Stimulated activated CD4-positive, alpha-beta T cell treated with anti-CD3 and anti-CD28 coated beads, Interleukin-2, amount 100 ng/mL, for 4 hours (primary cell): ENCODE results near the gene TM4SF1.

Experiments used
- DNase-seq: peaks from one replicate; pipeline ENCODE4 v3.0.0-alpha.2; 2020; ENCODE audit warnings: low read depth

TM4SF1 gene

DNA sequence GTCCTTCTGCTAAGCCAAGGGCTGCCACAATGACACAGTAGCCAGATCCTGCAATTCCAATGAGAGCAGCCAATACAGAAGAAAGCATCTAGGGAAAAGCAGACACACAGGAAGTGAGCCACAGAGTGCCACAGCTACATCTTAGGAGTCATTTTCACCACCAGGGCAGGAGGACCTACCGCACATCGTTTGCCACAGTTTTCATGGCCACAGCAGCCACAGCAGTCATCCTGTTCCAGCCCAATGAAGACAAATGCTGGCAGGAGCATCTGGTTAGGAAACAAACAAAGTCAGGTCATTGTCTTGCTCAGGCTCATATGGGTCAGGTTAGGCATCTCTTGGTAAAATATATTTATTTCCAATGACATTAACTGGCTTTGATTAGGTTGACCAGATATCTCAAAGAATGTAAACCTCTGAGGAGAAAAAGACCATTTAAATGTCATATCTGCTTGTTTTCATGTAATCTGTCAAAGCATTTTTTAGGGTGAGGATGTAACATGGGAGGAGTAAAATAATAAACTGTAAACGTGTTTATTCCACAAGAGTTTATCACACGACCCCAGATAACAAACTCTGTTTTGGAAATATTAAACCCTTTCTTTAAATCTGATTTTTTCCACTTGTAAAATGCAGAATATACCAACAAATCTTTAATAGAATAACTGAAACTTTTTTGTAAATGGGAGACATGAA, 1.8 kb downstream of the TM4SF1 start:
- DNase-seq, result no peak

DNA sequence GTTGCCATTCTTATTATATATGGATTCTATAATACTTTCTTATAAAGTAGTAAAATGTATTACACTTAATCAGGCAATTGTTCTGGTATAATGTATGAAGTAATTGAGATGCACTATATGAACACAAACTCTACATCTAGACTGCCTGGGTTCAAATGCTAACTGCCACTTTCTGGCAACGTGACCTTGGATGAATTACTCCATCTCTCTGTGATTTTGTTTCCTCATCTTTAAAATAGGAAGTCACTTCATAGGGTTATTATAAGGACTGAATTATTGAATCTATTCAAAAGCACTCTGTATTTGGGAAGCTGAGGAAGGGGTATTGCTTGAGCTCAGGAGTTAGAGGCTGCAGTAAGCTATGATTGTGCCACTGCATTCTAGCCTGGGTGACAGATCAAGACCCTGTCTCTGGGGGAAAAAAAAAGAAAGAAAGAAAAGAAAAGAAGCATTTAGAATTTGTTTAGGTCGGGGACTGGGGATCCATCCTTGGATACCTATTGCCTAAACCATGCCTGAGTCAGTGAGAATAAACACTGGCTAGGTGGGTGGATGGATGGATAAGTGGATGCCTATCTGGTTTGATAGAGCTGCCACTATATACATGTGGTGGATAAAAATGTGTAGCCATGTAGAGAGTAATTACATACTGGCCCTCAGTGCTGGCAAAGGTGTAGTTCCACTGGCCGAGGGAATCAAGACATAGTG, 2.5 kb downstream of the TM4SF1 start:
- no peak for DNase-seq

DNA sequence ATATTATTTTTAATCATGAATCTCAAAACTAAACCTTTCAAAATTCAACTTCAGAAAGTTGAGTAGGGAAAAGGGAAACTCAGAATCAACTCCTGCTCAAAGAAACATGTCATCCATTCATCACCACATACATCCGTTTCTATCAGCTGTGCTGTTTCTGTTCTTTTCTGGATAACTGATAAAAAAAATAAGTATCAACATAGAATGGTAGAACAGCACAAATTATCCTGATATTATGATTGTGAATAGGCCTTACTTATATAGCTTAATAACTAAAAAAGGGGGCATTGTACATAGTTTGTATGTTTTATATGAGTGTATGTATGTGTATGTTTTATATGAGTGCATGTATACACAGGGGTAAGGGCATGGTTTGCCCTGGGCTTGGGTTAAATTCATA, 3.1 kb downstream of the TM4SF1 start:
- DNase-seq, result no peak

DNA sequence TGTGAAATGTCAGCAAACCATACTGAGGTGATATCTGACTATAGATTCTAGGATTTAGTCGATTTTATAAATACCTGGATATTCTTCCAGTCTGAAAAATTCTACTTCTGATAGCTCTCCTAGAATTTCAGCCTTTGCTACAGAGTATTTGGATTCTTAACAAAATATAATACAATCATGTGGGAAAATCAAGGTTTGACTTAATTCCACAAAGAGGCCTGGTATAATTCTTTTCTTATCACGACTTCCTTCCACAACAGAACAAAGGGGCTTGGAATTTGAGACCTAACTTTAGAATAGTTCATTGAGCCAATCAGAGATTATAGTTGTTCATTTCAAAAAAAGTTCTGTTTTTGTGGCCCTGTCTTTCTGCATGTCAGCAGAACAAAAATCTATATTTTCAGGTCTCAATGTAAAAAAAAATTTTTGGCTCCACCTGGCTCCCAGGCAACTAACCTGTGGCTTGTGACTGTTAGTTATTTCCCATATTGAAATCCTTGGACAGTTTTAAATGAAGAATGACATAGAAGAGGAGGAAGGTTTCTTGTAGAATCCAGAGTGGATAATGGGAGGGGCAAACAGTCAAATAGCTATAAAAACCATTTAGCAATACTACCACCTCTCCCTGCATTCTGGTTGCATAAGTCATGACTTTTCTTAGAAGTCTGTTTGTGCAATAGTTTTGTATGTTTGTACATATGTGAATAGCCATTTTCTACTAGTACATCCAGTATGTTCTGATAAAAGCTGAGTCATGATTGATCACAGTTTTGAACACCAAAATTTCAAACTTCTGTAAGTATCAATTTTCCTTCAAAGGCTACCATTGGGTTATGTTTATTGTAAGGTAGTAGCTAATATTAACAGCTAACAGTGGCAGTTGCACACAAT, 4.0 kb downstream of the TM4SF1 start:
- DNase-seq, result no peak

DNA sequence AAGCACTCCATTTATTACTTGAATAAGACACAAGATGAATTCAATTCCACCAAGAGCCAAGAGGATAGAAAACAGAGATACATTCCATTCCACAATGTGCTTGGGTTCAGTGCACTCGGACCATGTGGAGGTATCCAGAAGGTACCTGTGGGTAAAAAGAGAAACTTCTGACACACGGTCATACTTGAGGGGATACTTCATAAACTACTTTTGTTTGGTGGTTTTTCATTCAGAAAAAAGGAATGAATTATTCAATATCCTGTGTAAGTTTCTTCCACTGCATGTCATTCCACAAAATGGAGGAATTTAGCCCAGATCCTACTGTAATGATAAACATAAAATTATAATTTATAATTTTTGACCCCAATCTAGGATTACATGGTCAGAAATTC, 5.7 kb downstream of the TM4SF1 start:
- no peak for DNase-seq

DNA sequence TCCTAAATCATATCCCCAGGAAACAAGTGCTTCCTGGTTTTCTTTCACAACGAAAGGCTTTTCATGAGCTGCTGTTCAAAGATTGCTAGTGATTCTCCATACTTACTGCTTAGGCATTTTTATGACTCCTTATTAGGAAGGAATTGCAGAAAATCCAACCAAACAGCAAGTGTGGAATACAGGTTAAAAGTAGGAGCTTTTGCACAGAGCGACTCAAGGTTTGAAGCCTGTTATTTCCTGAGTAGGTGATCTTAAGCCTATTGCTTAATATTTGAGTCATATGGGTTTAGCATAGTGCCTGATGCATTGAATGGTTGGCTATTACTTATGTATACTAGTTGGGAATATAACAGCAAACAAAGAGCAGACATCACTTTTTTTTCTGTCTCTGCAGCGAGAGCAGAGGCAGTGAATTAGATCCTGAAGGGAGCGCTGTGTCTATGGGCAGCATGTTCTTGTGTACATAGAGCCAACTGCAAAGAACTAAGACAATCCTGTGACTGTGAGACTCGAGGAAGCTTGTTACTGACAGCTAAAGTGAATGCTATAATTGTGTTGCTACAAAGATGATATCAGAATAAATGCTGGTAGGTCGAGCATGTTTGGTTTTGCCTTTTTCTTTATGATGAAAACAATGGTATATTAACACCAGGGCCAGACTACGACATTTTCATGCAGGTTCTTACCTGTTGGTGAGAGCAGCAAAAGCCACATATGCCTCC, 6.3 kb downstream of the TM4SF1 start:
- no peak for DNase-seq

DNA sequence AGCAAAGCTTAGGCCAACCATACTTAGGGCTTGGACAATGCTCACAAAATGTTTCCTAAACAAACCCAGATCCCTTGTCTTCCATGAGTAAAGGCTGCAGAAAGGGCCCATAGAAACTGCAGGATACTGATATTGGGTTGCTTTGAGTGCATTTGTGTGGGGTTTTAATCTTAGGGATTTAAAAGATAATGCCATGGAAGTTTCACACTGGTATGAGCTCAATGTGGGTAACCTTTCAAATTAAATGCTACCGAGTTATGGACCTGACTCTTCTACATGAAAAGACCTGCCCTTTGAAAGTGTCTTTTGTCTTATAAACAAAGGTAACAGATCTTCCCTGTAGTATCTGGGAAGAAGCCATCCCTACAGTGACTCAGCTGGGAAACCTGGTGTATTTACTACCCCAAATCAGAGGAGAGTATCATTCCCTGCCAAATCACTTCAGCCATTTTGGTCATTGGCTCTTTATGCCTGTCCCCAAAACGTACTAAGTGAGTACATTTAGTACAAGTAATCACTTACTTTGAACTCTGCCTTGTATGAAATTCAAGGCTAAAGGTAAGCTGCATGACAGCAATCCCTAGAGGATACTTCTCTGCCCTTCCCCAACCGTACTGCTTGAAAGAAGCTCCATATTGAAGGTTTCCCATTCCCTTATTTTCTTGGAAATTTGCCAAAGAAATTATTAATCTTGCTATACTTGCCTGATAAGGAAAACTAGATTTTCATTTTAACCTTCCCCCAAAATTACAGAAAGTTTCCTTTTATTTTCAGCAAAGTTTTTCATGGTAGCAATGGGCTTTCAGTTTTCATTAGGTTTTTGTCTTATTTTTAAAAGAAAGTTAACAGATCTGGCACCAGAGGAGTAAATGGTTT, 7.2 kb downstream of the TM4SF1 start:
- no peak for DNase-seq

DNA sequence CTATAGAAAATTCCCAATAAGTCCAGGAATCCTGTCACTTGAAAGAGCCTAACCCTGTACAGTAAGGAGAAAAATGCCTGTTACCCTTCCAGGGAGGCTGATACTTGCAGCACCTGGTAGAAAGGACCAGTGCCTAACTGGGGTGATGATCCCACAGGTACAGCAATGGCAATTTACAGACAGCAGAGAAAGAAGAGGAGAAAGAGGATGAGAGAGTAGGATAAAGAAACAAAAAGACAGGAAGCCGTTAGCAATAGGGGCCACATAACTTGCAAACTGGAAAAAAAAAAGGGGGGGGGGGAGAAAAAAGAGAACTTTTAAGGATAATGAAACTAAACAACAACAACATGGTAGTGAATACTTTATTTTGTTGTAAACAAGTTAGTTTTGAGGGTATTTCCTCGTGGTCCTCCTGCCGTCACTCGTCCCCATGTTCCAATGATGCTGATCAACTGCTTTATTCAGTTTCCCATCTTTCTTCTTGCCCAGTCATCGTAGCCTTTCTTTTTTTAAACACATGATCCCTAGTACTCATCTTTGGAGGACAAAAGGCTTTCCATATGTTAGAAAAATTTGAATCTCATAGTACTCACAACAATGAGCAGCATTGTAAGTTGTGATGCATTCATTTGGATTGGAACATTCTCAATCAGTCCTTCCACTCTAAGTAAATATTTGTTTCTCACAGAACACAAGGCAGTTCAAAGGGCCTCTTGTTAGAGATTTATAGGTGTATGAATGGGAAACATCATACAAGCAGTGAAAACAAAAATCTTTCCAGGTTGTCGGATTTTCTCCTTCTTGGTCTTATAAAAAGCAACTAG, 8.6 kb downstream of the TM4SF1 start:
- DNase-seq, result no peak

DNA sequence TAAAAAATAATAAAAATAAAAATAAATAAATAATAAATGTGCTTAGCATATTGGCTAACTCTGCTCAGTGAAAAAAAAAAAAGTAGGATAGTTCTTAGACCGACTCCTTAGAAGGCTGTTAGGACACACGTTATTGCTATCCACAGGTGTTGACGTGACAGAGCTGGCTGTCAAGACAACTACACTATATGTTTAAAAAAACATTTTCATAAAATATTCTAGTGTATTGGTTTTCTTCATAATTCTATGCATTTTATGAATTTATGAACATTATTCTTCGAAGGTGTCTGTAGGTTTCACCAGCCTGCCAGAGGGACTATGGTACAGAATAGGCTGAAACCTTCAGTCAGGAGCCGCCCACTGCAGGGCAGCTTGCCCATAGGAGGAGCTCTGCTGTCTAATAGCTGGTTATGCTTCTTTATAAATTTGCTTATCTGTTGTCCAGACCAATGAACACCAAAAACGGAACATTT, 9.2 kb downstream of the TM4SF1 start:
- no peak for DNase-seq

DNA sequence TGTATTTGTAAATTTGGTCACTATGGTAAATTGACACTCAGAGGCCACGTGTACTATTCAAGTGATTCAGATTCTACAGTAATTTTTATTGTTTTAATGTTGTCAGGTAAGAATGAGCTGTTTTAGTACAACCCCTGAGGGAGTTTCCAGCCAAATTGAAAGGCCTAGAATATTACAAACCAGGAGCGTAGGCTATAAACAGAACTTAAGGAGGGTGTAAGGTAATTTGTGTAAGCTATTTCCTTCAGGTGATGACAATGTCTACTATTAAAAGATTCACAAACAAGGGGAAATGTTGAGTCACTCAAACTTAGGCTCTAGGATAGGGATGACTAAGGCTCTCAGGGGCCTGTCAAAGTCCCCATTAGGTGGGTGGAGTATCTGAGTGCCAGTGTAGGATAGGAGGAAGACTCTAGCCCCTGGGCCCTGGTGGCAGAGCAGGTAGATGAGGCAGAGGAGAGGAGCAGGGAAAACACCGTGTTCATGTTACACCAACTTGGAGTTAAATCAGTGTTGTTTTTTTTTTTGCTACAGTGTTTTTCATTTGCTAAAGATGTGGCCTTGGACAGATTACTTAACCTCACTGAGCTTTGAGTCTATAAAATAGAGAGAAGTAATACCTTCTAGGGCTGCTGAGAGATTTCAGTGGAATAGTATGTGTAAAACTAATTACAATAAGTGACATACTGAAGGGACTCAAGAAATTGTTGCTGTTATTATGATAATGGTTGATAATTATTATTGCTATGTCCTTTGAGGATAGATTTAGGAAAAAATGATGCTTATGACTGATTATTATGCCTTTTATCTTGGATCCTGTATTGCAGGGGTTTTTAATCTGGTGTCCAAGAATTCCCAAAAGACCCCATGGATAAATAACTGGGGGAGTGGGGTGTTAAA, 10.3 kb downstream of the TM4SF1 start:
- no peak for DNase-seq

DNA sequence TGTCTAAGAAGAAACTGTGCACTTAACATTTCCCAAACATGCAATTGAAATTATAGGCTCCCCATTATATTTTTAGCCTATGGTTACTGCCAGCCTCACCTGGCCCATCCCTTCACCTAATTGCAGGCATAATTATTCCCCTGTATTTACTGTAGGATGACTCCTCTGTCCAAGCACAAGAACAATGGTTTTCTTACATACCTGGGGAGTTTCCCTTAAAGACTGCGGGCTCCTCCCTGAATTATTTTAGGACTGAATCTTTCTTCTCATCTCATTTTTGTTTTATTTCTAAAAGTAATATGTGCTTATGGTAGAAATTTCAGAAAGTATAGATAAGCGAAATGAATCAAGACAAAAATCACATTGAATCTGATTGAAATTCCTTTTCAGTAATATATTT, 11.4 kb downstream of the TM4SF1 start:
- no peak for DNase-seq

DNA sequence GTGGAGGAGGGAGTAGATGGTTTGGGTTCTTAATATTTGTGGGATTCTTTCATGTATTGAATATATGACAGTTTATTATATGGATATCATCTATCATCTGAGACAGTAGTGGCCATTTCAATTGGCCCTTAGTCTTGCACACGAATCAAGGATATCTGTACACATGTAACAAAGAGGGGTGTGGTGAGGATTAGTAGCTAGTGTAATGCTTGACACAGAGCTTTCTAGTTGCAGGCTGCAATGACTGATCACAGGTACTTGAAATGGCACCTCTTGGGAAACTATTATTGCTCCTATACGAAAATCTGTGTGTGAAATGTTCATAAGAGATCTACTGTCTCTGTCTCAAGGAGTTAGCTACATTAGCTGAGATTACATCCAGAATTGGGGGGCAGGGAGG, 12.8 kb downstream of the TM4SF1 start:
- DNase-seq, result no peak

DNA sequence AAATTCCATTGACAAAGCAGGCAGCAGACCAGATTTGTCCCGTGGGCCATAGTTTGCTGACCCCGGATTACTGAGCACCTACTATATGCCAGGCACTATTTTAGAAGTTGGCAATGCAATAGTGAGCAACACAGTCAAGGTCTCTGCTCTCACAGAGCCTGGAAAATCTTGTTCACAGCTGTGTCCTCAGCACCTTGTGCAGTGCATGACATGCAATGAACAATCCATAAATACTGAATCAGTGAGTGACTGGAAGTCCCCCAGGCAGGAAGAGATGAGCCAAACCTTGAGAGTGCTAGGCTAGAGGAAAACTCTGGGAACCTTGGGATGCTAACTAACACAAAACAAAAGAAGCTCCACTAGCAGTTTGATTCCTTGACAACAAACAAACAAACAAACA, 14.4 kb downstream of the TM4SF1 start:
- DNase-seq, result no peak

DNA sequence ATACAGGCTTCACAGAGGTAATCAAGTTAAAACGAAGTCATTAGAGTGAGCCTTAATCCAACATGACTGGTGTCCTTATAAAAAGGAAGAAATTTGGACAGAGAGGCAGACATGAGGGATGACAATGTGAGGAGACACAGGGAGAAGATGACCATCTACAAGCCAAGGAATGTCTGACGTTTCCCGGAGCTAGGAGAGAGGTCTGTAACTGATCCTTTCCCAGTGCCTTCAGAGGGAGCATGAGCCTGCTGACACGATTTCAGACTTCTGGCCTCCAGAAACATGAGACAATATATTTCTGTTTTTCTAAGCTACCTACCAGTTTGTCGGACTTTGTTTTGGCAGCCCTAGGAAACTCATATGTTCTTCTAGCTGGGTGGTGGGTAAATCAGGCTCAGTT, 15.1 kb downstream of the TM4SF1 start:
- no peak for DNase-seq

DNA sequence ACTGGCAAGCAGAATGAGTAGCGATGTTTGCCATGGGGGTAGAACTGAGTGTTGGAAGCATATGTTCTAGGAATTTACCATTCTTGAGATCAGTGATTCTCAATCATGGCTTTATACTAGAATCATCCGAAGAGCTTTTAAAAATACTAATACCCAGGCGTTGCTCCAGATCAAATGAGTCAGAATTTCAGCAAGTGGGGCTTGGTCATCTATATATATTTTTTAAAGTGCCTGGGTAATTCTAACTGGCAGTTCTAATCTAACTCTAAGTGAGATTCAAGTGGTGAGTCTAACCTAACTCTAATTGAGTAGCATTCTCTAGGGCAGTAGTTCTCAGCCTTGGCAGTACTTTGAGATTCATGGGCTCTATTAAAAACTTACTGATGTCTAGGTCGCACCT, 20.8 kb downstream of the TM4SF1 start:
- DNase-seq, result no peak

DNA sequence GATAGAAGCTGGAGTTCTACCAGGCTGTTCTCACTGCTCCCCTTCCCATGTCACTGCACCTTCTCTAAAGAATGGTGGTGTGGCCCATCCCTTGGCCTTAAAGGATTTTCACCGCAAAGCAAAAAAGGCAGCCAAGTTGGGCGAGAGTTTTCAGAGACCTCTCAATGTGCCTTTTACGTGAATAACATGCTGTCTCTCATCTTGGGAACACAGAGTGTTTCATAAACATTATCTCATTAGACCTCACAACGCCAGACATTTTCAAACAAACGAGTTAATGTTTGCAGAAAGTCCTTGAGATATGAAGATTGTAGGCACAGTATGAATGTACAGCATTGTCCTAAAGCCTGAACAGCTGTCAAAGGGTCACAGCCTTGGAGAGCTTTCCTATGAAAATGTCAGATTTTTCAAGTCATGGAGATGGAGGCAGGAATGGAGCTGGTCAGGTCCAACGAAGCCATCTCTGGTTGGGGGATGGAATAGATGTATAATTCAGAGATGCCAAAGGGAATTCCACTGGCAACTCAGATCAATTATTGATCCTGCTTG, 21.3 kb downstream of the TM4SF1 start:
- DNase-seq, result no peak

DNA sequence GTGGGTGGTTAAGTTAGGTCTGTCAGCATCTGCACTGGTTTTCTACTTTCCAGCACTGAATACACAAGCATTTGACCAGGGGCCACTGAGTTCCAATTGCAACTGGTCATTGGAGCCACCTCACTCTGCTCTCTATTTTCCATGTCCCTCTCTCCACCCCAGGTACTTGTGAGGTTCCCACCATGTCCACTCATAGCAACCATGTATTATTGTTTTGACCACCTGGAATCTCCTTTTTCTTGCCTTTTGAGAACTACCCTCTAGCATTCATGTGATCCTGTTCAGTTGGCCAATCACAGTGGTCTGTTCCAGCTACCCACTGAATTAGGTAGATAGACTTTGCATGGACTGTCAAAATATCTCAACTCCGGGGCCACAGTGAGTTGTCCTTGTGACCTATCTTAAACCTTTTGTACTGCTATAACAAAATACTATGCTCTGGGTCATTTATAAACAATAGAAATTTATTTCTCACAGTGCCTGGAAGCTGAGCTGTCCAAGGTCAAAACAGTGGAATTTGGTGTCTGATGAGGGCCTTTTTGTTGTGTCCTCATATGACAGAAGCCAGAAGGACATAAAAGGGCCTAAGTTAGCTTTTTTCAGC, 23.8 kb downstream of the TM4SF1 start:
- DNase-seq, result no peak

DNA sequence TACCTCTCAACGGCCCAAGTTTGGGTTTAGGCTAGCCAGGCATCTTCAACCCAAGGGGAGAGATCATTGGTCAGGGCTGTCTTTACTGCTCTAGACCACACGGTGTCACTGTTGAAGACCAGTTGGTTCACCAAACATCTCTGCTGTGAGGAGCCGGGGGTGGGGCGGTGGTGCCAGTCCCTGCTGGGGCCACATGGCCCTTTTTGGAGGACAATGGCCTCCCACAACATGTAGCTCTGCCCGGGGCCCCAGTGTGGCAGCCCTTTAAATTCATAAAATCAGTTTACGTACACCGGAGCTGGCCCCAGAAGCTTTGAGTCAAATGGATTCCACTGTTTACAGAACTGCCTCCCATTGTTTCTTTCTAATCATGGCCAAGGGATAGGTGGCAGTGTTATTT, 24.9 kb downstream of the TM4SF1 start:
- no peak for DNase-seq

DNA sequence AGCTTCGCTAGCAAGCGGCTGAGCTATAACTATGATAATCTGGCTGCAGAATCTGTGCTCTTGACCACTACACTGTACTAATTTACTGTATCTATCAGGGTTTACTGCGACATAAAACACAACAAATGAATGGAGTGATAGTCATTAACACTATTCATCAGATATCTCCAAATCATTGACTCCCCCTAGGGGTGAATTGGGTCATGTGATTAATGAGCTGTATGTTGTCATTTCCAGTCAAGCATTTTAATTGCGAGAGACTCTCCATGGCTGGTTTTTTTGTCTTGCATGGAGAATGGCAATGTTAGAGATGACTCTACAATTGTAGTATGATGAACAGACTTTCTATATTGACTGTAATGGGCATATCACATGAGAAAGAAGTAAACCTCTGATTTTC, 33.5 kb downstream of the TM4SF1 start:
- no peak for DNase-seq
